Ascending aorta (tissue), 2 donors: ENCODE results near the gene ING4. TPM values are rescaled to one million over a fixed set of nuclear protein-coding genes. Genes with fewer than 3 reads are reported as not detected.

Experiments
- DNase-seq, 2 donors: peaks; one replicate each; pipeline ENCODE4 v3.0.0-alpha.2; 2019; ENCODE audit warnings: low spot score in 2 of 2
- H3K27ac ChIP-seq, 2 donors: fragments of 200-600 bp; sonication (generic); one replicate each; pipeline ENCODE4 v1.5.1; 2016 to 2017; ENCODE audit warnings: mild to moderate bottlenecking in 1 of 2
- H3K27me3 ChIP-seq: fragments of 200-600 bp; sonication (generic); one replicate; pipeline ENCODE4 v1.5.1; 2017
- H3K36me3 ChIP-seq, 2 donors: fragments of 200-600 bp; sonication (generic); one replicate each; pipeline ENCODE4 v1.5.1; 2016
- H3K4me1 ChIP-seq, 2 donors: fragments of 200-600 bp; sonication (generic); one replicate each; pipeline ENCODE4 v1.5.1; 2016 to 2017; ENCODE audit warnings: mild to moderate bottlenecking in 1 of 2
- H3K4me3 ChIP-seq, 2 donors: fragments of 200-600 bp; sonication (generic); one replicate each; pipeline ENCODE4 v1.5.1; 2016 to 2017; ENCODE audit warnings: mild to moderate bottlenecking in 1 of 2
- H3K9me3 ChIP-seq, 2 donors: fragments of 200-600 bp; sonication (generic); one replicate each; pipeline ENCODE4 v1.5.1; 2016
- intact Hi-C: fragments of 100-400 bp; cut with DNase I; formaldehyde crosslinking; loops from one replicate; pipeline ENCODE4 v1.15.1; 2023
- total RNA-seq: library from RNA; depleted of rRNA; stranded (reverse); fragments of >200 nt; gene quantifications from one replicate; pipeline ENCODE4 v1.1.0, GENCODE V29; 2016
- TF ChIP-seq, protein P1 (sequence below), 3 experiments: fragments of 200-600 bp in 2 of 3; fragments of 450-650 bp in 1 of 3; sonication (generic) in 2 of 3; IDR thresholded peaks; one replicate each; pipeline ENCODE4 v1.5.1; 2016 to 2019; ENCODE audit warnings: antibody characterized with exemption in 3 of 3, mild to moderate bottlenecking in 1 of 3, moderate library complexity in 1 of 3

ING4 gene
- total RNA-seq, 1 donor from 2014 or later = 2.6 TPM

DNA sequence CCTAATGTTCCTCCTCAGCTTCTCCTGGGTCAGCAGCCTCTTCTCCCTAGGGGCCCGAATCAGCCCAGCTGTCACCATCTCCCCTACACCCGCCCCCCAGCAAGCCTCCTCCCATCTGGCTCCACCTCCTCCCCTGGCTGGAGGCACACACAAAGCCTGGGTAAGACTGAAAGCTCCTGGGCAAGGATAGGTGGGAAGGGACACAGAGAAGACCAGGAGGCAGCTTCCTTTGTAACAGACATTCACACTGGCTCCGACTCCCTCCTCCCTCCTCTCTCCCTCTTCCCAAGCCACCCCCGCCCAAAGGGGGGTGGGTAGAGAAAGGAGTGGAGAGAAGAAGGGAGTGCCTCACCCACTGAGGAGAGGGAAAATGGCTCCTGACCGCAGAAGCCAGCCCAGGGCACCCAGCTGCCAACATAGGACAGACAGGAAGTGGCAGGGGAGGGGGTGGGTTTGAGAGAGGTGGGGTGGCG lies 59.8 kb downstream of the ING4 start:
- no peak for DNase-seq
- H3K36me3 ChIP-seq = peaks cover 43 to 48% of the 10 kb centered on the region in 2 donors
- intact Hi-C loops = no loop called here
- peaks cover 23 to 36% of the 10 kb centered on the region in 2 donors for H3K4me1 ChIP-seq
- H3K9me3 ChIP-seq = no peaks in the 10 kb centered on the region
- peak overlapping the region; percentile 21 to 95 for H3K4me3 ChIP-seq
- TF ChIP-seq, protein P1, sequence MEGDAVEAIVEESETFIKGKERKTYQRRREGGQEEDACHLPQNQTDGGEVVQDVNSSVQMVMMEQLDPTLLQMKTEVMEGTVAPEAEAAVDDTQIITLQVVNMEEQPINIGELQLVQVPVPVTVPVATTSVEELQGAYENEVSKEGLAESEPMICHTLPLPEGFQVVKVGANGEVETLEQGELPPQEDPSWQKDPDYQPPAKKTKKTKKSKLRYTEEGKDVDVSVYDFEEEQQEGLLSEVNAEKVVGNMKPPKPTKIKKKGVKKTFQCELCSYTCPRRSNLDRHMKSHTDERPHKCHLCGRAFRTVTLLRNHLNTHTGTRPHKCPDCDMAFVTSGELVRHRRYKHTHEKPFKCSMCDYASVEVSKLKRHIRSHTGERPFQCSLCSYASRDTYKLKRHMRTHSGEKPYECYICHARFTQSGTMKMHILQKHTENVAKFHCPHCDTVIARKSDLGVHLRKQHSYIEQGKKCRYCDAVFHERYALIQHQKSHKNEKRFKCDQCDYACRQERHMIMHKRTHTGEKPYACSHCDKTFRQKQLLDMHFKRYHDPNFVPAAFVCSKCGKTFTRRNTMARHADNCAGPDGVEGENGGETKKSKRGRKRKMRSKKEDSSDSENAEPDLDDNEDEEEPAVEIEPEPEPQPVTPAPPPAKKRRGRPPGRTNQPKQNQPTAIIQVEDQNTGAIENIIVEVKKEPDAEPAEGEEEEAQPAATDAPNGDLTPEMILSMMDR (IDR thresholded peaks at IDR 0.05) = no peak
- H3K27ac ChIP-seq = peak overlapping the region; percentile 61 to 99
- H3K27me3 ChIP-seq = no peaks in the 10 kb centered on the region

DNA sequence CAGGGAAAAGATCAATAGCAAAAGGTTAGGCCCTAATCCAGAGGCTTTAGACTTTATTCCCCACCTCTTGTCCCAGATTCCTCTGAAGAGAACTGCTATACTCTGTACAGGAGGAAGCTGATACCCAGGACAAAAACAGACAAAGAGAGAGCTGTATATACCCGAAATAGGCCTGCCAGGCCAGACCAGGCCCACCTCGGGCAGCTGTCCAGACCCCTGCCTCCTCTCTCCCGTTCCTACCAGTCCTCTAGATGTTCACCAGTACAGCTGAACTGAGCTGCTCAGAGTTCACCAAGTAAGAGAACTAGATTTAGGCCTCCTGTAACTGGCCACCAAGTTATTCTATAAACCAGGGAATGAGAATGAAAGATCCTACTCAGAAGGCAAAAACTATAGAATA lies 60.4 kb downstream of the ING4 start:
- H3K27ac ChIP-seq = peak overlapping the region; percentile 61 to 99
- TF ChIP-seq, protein P1 (IDR thresholded peaks at IDR 0.05) = no peak
- H3K27me3 ChIP-seq = no peaks in the 10 kb centered on the region
- peaks cover 49 to 54% of the 10 kb centered on the region in 2 donors for H3K36me3 ChIP-seq
- no peak for DNase-seq
- intact Hi-C loops = no loop called here
- no peaks in the 10 kb centered on the region for H3K9me3 ChIP-seq
- H3K4me1 ChIP-seq = peaks cover 23 to 36% of the 10 kb centered on the region in 2 donors
- peak overlapping the region; percentile 21 to 95 for H3K4me3 ChIP-seq

Other genes with a start within 250 kb of the ING4 start
- not detected for gene CD27, start 218.2 kb downstream of the ING4 start, total RNA-seq
- 16.8 TPM for gene TAPBPL, start 211.1 kb downstream of the ING4 start, total RNA-seq
- 17.1 TPM for gene VAMP1, start 192.4 kb downstream of the ING4 start, total RNA-seq
- gene MRPL51, start 169.9 kb downstream of the ING4 start, total RNA-seq = 112 TPM
- gene NCAPD2, start 169.0 kb downstream of the ING4 start, total RNA-seq = 11.7 TPM
- 3,445 TPM for gene GAPDH, start 128.6 kb downstream of the ING4 start, total RNA-seq
- 35.0 TPM for gene IFFO1, start 107.1 kb downstream of the ING4 start, total RNA-seq
- gene NOP2, start 94.8 kb downstream of the ING4 start, total RNA-seq = 77.4 TPM
- 185 TPM for gene CHD4, start 55.7 kb downstream of the ING4 start, total RNA-seq
- 0.21 TPM for gene LPAR5, start 27.2 kb downstream of the ING4 start, total RNA-seq
- gene ACRBP, start 15.7 kb downstream of the ING4 start, total RNA-seq = 10.6 TPM
- gene ZNF384, start 26.3 kb upstream of the ING4 start, total RNA-seq = 15.1 TPM
- not detected for gene PIANP, start 37.7 kb upstream of the ING4 start, total RNA-seq
- gene COPS7A, start 60.9 kb upstream of the ING4 start, total RNA-seq = 221 TPM
- gene MLF2, start 90.0 kb upstream of the ING4 start, total RNA-seq = 145 TPM
- gene PTMS, start 103.2 kb upstream of the ING4 start, total RNA-seq = 361 TPM
- gene LAG3, start 109.4 kb upstream of the ING4 start, total RNA-seq = not detected
- gene CD4, start 126.4 kb upstream of the ING4 start, total RNA-seq = 2.6 TPM
- gene GPR162, start 158.7 kb upstream of the ING4 start, total RNA-seq = 9.4 TPM
- gene P3H3, start 165.3 kb upstream of the ING4 start, total RNA-seq = 62.2 TPM
- gene GNB3, start 177.8 kb upstream of the ING4 start, total RNA-seq = 10.4 TPM
- not detected for gene CDCA3, start 188.2 kb upstream of the ING4 start, total RNA-seq
- 46.2 TPM for gene USP5, start 189.0 kb upstream of the ING4 start, total RNA-seq
- 482 TPM for gene TPI1, start 204.4 kb upstream of the ING4 start, total RNA-seq
- 14.5 TPM for gene SPSB2, start 210.2 kb upstream of the ING4 start, total RNA-seq
- 6.6 TPM for gene LRRC23, start 241.7 kb upstream of the ING4 start, total RNA-seq